GM15510 (cell line): ENCODE data around the gene RPLP2.

Experiments
- POLR2A ChIP-seq: IDR thresholded peaks from 3 replicates; pipeline ENCODE4 v1.6.1; 2011; ENCODE audit warnings: borderline replicate concordance; ENCODE audit not compliant: insufficient read length; ENCODE audit errors: extremely low read depth

The RPLP2 gene

DNA sequence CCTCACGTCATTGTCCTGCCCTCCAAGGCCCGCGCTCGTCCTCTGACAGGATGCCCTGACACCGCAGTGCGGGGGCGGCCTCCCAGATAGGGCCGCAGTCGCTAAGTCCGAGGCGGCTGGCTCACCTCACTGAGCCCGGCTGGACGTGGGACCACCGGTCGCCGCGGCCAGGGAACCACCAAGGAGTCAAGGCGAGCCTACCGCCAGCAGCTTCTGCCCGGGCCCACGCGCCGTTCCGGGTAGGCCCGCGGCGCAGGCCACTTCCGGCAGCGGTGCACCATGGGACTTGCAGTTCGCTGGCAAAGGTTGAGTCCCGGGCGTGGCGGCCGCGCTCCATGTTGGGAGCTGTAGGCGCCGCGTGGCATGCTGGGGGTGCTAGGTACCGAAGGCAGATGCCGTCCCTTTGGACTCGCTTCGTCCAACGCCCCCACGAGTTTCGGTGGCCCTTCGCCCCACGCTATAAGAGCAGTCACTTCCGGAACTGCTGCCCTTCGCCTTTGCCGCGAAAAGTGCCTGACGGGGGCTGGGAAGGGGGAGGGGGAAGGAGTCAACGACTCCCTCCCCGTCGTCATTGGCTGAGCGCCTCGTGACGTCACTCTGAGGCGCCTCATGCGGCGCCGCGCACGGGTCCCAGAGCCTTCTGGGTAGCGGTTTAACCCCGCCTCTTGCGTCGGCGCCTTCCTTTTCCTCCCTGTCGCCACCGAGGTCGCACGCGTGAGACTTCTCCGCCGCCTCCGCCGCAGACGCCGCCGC, at the start of gene RPLP2:
TSS of gene RPLP2 (plus strand) at position 681 of the 753 bp plus-strand sequence. CDS start 268 bp downstream, outside the sequence.
- peak; percentile 91 for TF ChIP-seq POLR2A

DNA sequence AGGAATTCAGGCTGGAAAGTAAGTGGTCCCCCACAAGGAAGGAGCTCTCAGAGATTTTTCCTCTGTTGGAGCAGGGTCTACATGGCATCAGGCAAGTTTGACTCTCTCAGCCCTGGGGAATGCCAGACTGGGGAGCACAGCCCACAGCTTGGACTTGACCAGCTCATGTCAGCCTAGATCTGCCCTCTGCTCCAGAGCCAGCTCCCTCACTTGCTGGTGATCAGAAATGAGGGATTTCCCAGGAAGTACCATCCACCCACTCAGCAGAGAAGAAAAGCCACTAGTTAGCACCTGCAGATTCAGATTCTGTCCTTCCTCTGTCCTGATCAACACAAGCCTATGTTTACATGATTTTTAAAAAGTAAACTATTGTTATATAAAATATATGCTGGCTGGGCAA, 49.5 kb upstream of the RPLP2 start:
- no peak for TF ChIP-seq POLR2A

DNA sequence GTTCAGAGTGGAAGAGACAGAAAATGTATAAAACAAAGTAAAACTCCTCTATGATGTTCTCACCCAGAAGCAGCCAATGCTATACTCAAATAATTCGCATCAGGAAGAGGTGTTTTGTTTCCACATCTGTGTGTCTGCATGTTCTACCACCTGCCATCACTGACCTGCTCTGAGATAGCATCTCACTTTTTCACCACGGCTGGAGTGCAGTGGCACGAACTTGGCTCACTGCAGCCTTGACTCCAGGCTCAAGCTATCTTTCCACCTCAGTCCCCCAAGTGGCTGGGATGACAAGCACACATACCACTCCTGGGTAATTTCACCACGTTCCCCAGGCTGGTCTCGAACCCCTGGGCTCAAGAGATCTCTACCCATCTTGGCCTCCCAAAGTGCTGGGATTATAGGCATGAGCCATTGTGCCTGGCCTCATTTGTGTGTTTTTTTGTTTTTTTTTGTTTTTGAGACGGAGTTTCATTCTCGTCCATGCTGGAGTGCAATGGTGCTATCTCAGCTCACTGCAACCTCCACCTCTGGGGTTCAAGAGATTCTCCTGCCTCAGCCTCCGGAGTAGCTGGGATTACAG, 48.1 kb upstream of the RPLP2 start:
- no peak for TF ChIP-seq POLR2A

DNA sequence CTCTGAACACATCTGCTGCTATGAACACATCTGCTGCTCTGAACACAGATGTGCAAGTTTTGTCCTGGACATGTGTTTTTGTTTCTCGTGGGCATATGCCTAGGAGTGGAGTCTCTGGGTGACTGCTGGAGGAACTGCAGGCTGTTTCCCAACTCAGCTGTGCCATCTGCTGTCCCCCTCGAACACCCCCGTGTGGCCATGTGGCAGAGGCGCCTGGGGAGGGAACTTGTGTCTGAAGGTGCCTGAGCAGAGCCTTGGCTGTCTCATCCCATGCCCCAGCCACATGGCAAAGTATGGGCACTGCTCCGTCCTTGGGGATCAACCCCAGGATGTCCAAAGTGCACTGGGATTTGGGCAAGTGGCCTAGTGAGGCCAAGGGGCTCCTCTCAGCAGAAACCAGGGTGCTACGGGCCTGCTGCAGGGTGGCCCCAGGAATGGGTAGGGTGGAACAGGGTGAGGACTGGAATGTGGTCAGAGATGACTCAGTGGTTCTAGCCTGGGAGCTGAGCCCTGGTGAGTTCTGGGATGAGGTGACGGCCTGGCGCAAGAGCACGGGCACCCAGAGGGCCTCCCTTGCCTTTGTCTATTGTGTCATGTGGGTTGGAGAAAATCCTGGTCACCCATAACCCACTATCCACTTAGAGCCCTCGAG, 47.2 kb upstream of the RPLP2 start:
- TF ChIP-seq POLR2A = no peak

DNA sequence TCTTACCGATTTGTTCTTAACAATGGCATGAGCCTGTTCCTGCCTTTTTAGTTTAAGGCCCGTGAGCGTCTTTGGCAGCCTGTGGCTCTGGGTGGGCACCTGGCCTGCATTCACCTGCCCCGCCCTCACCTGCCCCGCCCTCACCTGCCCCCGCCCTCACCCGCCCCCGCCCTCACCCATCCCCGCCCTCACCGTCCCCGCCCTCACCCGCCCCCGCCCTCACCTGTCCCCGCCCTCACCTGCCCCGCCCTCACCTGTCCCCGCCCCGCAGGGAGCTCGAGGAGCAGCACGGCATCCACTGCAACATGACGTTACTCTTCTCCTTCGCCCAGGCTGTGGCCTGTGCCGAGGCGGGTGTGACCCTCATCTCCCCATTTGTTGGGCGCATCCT, 46.7 kb upstream of the RPLP2 start:
- no peak for TF ChIP-seq POLR2A

DNA sequence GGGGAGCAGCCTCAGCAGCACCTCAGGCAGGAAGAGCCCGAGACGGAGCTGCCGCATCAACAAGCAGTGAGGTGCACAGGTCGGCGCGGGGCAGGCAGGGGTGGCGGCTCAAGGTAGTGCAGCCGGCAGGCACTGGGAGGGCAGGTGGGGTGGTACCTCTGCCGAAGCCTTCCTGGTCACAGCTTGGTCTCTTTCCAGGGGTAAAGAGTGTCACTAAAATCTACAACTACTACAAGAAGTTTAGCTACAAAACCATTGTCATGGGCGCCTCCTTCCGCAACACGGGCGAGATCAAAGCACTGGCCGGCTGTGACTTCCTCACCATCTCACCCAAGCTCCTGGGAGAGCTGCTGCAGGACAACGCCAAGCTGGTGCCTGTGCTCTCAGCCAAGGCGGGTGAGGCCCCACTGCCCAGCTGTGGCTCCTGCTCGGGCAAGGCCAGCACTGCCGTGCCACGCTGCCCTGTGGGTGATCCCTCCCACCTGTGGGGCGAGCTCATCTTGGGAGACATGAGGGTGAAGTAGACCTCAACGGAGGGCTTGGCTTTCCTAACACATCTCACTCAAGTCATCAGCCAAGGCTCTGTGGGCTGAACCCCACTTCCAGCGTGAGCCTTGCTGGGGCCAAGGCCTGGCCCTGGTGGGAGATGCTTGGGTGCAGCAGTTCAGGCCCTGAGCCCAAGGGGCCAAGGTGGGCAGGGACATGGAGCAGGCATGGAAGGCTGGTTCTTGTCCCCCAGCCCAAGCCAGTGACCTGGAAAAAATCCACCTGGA, 46.0 kb upstream of the RPLP2 start:
- no peak for TF ChIP-seq POLR2A

DNA sequence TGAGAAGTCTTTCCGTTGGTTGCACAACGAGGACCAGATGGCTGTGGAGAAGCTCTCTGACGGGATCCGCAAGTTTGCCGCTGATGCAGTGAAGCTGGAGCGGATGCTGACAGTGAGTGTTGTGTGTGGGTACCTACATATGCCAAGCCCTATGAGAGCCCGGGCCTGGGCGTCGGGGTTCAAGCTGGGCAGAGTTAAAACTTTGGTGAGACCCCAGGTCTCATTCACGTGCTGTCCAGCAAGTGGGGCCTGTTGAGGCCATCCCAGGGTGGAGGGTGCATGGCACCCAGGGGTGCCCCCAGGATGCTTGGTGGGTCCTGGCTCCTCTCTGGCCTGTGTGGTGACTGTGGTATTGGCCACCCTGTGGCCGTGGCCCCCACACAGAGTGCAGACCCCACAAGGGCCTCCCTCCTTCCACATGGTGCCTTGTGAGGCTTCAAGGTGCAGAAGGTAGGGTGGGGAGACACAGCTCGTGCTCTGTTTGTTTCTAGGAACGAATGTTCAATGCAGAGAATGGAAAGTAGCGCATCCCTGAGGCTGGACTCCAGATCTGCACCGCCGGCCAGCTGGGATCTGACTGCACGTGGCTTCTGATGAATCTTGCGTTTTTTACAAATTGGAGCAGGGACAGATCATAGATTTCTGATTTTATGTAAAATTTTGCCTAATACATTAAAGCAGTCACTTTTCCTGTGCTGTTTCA, 45.3 kb upstream of the RPLP2 start:
- peak; percentile 5 for TF ChIP-seq POLR2A

DNA sequence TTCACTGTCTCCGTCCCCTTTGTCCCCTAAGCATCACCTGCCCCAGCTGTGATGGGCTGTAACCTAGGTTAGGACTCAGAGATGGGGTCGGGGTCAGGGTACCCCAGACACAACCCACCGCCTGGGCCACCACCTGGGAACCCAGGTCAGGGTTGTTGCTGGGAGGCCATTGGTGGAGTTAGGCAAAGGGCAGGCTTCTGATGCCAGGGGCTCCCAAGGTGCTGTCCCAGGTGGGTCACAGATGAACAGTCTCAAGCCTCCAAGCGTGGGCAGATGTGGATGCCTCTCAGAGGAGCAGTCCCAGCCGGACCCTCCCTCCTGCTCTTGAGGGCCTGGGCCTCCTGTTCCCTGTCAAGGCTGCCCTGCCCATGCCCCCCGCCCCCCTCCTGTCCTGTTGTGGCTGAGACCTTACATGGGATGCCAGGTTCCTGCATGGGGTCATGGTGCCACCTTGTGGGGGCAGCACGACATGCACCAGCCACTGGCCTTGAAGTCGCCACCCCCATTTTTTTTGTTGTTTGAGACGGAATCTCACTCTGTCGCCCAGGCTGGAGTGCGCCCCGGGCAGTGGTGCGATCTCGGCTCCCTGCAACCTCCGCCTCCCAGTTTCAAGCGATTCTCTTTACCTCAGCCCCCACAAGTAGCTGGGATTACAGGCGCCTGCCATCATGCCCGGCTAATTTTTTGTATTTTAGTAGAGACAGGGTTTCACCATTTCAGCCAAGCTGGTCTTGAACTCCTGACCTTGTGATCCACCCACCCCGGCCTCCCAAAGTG, 44.6 kb upstream of the RPLP2 start:
- no peak for TF ChIP-seq POLR2A

DNA sequence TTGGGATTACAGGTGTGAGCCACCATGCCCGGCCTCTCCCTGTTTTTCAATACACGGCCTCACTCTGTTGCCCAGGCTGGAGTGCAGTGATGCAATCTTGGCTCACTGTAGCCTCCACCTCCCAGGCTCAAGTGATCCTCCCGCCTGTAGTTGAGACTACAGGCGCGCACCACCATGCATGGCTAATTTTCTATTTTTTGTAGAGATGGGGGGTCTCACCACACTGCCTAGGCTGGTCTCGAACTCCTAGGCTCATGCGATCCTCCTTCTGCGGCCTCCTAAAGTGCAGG, 44.0 kb upstream of the RPLP2 start:
- no peak for TF ChIP-seq POLR2A

DNA sequence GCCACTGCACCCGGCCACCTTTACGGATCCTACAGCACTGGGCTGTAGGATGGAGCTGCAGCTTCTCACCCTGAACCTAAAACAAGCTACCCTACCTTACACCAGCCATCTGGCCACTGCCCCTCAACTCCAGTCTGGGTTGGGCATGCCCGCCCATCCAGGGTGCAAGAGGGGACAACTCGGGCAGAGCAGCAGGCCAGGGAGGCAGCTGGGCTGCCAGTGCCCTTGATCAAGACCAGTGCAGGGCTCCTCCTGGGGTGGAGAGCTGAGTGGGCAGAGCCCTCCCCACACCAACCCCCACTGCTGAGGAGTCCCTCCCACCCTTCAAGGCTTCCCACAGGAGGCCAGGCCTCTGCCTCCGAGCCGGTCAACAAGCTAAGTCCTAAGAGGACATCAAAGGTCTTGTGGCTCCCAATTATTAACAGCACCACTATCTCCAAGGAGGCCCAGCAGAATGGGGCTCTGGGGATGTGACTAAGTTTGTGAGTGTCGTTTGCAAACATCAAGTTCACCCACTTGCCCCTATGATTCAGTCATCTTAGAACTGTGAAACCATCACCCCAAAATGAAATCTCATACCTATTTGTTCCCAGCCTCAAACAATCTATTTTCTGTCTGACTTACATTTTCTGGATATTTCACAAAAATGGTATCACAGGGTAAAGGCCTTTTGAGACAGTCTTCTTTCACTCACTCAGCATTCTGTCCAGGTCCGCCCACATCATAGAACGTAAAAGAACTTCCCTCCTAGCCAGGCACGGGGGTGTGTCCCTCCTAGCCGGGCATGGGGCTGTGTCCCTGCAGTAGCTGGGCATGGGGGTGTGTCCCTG, 43.4 kb upstream of the RPLP2 start:
- no peak for TF ChIP-seq POLR2A

DNA sequence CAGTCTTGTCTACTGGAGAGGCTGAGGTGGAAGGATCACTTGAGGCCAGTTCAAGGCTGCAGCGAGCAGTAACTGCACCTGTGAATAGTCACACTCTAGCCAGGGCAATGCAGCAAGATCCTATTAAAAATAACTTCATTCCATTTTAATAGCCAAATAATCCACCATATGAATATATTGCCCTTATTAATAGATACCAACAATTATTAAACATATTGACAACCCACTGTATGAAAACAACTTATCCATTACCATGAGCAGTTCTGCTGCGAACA, 42.9 kb upstream of the RPLP2 start:
- TF ChIP-seq POLR2A = no peak

DNA sequence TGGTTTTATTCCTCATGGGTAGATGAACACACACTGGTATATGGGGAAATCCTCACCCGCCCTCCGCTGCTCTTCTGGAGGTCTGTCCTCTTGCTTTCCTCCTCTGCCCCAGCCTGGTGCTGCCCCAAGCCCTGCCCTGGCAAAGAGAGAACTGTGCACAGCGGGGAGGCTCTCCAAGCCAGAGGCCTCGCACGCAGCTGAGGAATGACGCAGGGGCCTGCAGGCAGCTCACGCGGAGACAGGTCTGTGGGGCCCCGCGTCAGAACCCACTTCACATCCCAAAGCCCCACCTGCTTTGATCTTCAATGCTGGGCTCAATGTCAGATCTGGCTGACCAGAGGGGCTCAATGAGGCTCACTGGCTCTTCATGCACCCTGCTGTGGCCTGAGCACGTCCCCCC, 42.5 kb upstream of the RPLP2 start:
- TF ChIP-seq POLR2A = no peak

DNA sequence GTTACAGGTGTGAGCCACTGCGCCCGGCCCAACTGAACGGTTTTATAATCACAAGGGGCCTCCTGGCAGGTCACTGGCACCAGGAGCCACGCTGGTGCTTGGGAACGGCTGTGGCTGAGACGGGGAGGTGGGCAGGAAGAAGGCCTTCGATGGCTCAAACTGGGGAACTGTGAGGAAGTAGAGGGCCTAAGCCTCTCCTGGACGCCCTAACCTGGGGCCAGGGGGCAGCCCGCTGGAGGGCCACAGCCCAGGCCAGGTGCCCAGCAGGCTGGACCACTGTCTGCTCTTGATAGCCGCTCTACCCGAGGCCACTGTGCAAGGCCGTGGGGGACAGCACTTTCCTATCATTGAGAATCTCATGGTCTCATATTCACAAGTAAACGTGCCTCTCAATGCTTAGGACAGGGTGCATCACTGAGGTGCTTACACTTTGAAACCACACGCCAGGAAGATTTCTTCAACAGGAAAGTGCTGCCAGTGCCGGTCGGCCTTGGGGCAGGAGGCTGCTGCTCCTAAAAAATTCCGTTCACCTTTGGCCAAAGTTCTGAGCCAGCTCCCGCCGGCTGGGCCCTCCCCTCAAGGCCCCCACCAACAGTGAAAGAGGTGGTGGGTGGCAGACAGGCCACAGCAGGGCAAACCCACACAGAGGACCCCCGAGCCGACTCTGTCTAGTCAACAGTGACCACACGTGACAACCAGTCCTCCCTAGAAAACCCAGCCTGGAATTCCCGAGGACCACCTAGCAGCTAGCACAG, 39.7 kb upstream of the RPLP2 start:
- TF ChIP-seq POLR2A = no peak
